ENCODE results near the gene IGDCC3. TPM values are rescaled to one million over a fixed set of nuclear protein-coding genes. Genes with fewer than 3 reads are reported as not detected.

Gene IGDCC3
- polyA plus RNA-seq, 1 donor (not counting 4 experiments of a cell fraction or from before 2014, with no cell fraction given) = not detected

DNA sequence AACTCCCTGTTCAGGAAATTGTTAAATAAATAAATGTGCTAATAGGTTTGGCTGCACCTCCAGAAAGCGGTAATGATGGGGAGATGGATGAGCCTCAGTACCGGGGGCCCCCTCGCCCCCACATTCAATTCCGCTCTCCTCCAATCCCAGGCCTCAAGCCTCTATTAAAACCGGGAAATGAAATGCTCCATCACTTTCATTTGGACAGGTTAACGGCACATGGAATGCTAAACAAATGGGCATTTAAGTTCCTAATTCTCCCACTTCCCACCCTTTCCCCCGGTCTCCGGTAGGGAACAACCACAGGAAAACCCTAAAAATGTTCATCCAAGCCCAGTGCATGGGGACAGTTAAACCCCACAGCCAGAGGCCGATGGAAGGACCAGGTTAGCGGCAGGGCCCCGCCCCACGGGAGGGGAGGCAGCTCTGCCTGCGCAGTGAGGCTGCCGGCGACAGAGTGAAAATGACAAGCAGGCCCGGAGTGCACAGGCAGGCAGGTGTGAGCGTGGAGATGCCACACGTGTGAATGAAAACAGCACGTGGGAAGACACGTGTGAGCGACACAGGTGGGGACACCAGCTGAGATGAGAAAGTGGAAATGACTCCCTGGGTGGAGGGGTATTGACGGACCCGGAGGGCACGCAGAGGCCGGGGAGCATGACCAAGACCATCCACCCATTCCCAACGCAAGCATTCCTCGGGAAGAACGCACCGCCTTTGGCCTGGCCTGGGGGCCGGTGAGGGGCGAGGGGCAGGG, 45.2 kb downstream of the IGDCC3 start:
- no peak overlapping the region for H3K4me3 ChIP-seq (ENCODE audit: control insufficient read depth in 2 of 3, extremely low read depth in 1 of 3, insufficient read depth in 2 of 3, low read depth in 1 of 3, low read length in 3 of 3)
- no peak for TF ChIP-seq CTCF (optimal IDR thresholded peaks at IDR 0.05 in 1 of 3, IDR thresholded peaks at IDR 0.05 in 1 of 3, conservative IDR thresholded peaks at IDR 0.05 in 1 of 3; ENCODE audit: extremely low read depth in 1 of 3, insufficient read depth in 2 of 3, low read length in 3 of 3)
- no peak for TF ChIP-seq EZH2 (IDR thresholded peaks at IDR 0.05; ENCODE audit: low read length)
- H3K27me3 ChIP-seq (ENCODE audit: control insufficient read depth, extremely low read depth, insufficient read depth, low read length) = peaks cover 37% of the 10 kb centered on the region
- H3K79me2 ChIP-seq (ENCODE audit: control insufficient read depth, insufficient read depth, low read length) = no peaks in the 10 kb centered on the region
- DNase-seq (ENCODE audit: low read depth, low spot score) (no peak), FAIRE-seq (no peak)
- H3K4me1 ChIP-seq (ENCODE audit: control insufficient read depth, extremely low read depth, insufficient read depth, low read length) = no peaks in the 10 kb centered on the region
- H3K9ac ChIP-seq (ENCODE audit: control insufficient read depth, extremely low read depth, insufficient read depth, low read length) = no peak overlapping the region
- no peak overlapping the region for H3K27ac ChIP-seq (ENCODE audit: control insufficient read depth, insufficient read depth, low read length)
- H3K36me3 ChIP-seq (ENCODE audit: control insufficient read depth in 2 of 2, extremely low read depth in 1 of 2, insufficient read depth in 2 of 2, low read length in 2 of 2) = no peaks in the 10 kb centered on the region
- H3K9me3 ChIP-seq (ENCODE audit: control insufficient read depth, low read depth, low read length) = no peaks in the 10 kb centered on the region
- H3K9me1 ChIP-seq (ENCODE audit: control insufficient read depth, extremely low read depth, insufficient read depth, low read length) = no peaks in the 10 kb centered on the region
- dilution Hi-C loops (cut with MboI; ENCODE audit: extremely low pct_ligation_motif_present, low sequenced_read_pairs) = no loop called here
- no peak overlapping the region for H3K4me2 ChIP-seq (ENCODE audit: control insufficient read depth, extremely low read depth, insufficient read depth, low read depth, low read length)
- H2AFZ ChIP-seq (ENCODE audit: control insufficient read depth, low read length) = no peak overlapping the region
- H4K20me1 ChIP-seq (ENCODE audit: control insufficient read depth, extremely low read depth, insufficient read depth, low read length) = no peaks in the 10 kb centered on the region

GRCh38 chr15:65331811-65332210, 46.0 kb downstream of the IGDCC3 start:
- no peak overlapping the region for H3K9ac ChIP-seq (ENCODE audit: control insufficient read depth, extremely low read depth, insufficient read depth, low read length)
- TF ChIP-seq EZH2 (IDR thresholded peaks at IDR 0.05; ENCODE audit: low read length) = no peak
- no peak for TF ChIP-seq CTCF (optimal IDR thresholded peaks at IDR 0.05 in 1 of 3, IDR thresholded peaks at IDR 0.05 in 1 of 3, conservative IDR thresholded peaks at IDR 0.05 in 1 of 3; ENCODE audit: extremely low read depth in 1 of 3, insufficient read depth in 2 of 3, low read length in 3 of 3)
- H3K4me2 ChIP-seq (ENCODE audit: control insufficient read depth, extremely low read depth, insufficient read depth, low read depth, low read length) = no peak overlapping the region
- no peaks in the 10 kb centered on the region for H3K9me1 ChIP-seq (ENCODE audit: control insufficient read depth, extremely low read depth, insufficient read depth, low read length)
- H3K9me3 ChIP-seq (ENCODE audit: control insufficient read depth, low read depth, low read length) = no peaks in the 10 kb centered on the region
- peaks cover 30% of the 10 kb centered on the region for H3K27me3 ChIP-seq (ENCODE audit: control insufficient read depth, extremely low read depth, insufficient read depth, low read length)
- no peaks in the 10 kb centered on the region for H3K36me3 ChIP-seq (ENCODE audit: control insufficient read depth in 2 of 2, extremely low read depth in 1 of 2, insufficient read depth in 2 of 2, low read length in 2 of 2)
- no peak overlapping the region for H3K27ac ChIP-seq (ENCODE audit: control insufficient read depth, insufficient read depth, low read length)
- no peaks in the 10 kb centered on the region for H4K20me1 ChIP-seq (ENCODE audit: control insufficient read depth, extremely low read depth, insufficient read depth, low read length)
- no peak for DNase-seq (ENCODE audit: low read depth, low spot score)
- no peaks in the 10 kb centered on the region for H3K4me1 ChIP-seq (ENCODE audit: control insufficient read depth, extremely low read depth, insufficient read depth, low read length)
- no peak overlapping the region for H2AFZ ChIP-seq (ENCODE audit: control insufficient read depth, low read length)
- H3K4me3 ChIP-seq (ENCODE audit: control insufficient read depth in 2 of 3, extremely low read depth in 1 of 3, insufficient read depth in 2 of 3, low read depth in 1 of 3, low read length in 3 of 3) = no peak overlapping the region
- dilution Hi-C loops (cut with MboI; ENCODE audit: extremely low pct_ligation_motif_present, low sequenced_read_pairs) = no loop called here
- no peak for FAIRE-seq
- H3K79me2 ChIP-seq (ENCODE audit: control insufficient read depth, insufficient read depth, low read length) = no peaks in the 10 kb centered on the region

All from keratinocyte (primary cell).